ENCODE measurements around the gene NMNAT3. TPM values are rescaled to one million over a fixed set of nuclear protein-coding genes. Genes with fewer than 3 reads are reported as not detected.

NMNAT3 gene
- total RNA-seq, 4 donors from 2014 or later, result 25.0 to 41.7 (median 30.1) TPM

DNA sequence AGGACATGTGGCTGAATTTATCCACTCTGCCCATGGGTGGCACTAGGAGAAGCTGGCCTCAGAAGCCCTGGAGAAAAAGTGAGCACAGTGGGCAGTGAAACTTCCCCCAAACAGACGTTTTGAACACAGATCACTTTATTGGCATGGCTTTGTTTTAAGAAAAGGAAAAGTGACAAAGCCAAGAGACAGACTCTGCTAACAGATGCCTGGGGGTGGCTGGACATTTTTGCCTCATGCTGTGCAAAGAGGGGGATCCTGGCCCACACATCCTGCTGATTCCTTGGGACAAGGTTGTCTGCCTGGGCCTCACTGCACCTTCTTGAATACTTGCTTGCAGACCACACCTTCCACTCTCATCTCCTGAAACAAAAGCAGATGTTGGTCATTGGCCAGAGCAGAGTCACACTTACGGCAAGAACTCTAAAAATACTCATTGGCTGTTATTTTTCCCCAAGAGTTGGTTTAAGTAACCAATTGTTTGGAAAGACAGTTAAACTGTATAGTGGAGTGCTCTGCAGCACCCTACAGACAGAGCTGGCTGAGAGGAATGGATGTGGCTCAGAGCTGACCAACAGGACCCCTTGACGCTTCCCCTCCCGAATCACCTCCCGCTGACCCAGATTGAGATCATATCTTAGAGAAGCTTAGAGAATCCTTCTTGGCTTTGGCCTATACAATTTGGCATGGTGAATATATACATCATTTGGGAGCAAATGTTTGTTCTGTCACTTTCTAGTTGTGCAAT lies 160.3 kb downstream of the NMNAT3 start:
- WGBS, result 84% methylated on average over 5 of the region's 5 CpGs
- H3K4me1 ChIP-seq, result peaks cover 4% of the 10 kb centered on the region
- H3K36me3 ChIP-seq, result no peaks in the 10 kb centered on the region
- no peak for TF ChIP-seq EP300 (IDR thresholded peaks at IDR 0.05)
- TF ChIP-seq POLR2A (IDR thresholded peaks at IDR 0.05), result no peak
- DNase-seq (ENCODE audit: low spot score in 2 of 2), result peak in 1 of 2 donors; percentile 35
- no peak overlapping the region for H3K27ac ChIP-seq
- H3K27me3 ChIP-seq, result no peaks in the 10 kb centered on the region
- no peak overlapping the region for H3K4me3 ChIP-seq
- H3K9me3 ChIP-seq, result no peaks in the 10 kb centered on the region

DNA sequence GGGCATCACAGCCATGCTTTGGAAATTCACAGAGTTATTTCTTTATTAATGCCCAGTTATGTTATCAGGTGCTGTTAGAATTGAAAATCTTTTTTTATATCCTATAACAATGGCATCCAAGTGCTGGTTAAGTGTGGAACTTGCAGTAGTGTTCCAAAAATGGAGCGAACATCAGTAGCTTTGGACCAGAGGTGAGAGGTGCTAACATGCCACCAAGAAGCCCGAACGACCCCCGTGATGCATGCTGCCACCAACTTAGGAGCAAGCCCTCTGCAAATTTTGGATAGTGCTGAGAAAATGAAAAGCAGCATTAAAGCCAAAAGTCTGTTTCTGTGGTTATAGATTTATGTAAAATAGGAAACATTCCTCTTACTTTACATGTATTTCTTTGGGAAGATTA lies 163.0 kb downstream of the NMNAT3 start:
- Histone ChIP-seq H3K27ac (no peak overlapping the region), H3K27me3 (no peaks in the 10 kb centered on the region), H3K4me1 (no peaks in the 10 kb centered on the region), H3K9me3 (no peaks in the 10 kb centered on the region), H3K4me3 (no peak overlapping the region), H3K36me3 (no peaks in the 10 kb centered on the region)
- peak in 1 of 2 donors; percentile 67 for DNase-seq (ENCODE audit: low spot score in 2 of 2)
- no peak for TF ChIP-seq POLR2AphosphoS5 (IDR thresholded peaks at IDR 0.05)
- no peak for TF ChIP-seq POLR2A (IDR thresholded peaks at IDR 0.05)
- no peak for TF ChIP-seq EP300 (IDR thresholded peaks at IDR 0.05)
- TF ChIP-seq, protein P1, sequence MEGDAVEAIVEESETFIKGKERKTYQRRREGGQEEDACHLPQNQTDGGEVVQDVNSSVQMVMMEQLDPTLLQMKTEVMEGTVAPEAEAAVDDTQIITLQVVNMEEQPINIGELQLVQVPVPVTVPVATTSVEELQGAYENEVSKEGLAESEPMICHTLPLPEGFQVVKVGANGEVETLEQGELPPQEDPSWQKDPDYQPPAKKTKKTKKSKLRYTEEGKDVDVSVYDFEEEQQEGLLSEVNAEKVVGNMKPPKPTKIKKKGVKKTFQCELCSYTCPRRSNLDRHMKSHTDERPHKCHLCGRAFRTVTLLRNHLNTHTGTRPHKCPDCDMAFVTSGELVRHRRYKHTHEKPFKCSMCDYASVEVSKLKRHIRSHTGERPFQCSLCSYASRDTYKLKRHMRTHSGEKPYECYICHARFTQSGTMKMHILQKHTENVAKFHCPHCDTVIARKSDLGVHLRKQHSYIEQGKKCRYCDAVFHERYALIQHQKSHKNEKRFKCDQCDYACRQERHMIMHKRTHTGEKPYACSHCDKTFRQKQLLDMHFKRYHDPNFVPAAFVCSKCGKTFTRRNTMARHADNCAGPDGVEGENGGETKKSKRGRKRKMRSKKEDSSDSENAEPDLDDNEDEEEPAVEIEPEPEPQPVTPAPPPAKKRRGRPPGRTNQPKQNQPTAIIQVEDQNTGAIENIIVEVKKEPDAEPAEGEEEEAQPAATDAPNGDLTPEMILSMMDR (IDR thresholded peaks at IDR 0.05), result no peak
- WGBS, result 89% methylated on average over 4 of the region's 4 CpGs

Other genes starting within 250 kb of the NMNAT3 start
- gene RBP2, start 201.5 kb downstream of the NMNAT3 start, total RNA-seq, result not detected
- 10 to 100 TPM in 2 of 4 donors, 1 to 10 TPM in 2; 5.6 to 36.2 (median 13.4) TPM for gene RBP1, start 138.2 kb downstream of the NMNAT3 start, total RNA-seq